GM12878 (cell line): ENCODE results near the gene HPD. TPM values are rescaled to one million over a fixed set of nuclear protein-coding genes. Genes with fewer than 3 reads are reported as not detected.

ENCODE experiments used
- ATAC-seq: fragments of 200-7000 bp; cut with Tn5 transposase; 3 replicates; pipeline ENCODE4 v1.9.1; 2020; ENCODE audit warnings: mild to moderate bottlenecking, moderate library complexity
- BruUV-seq: library from RNA; stranded (reverse); fragments of 400-500 nt; replicated peaks from 2 replicates; lab custom pipeline; 2021; lab: Mats Ljungman, UMichigan
- CTCF ChIA-PET: fragments of 300-600 bp; sonication (Branson Sonifier 250); formaldehyde crosslinking; extraction: SDS; loops from one replicate; lab custom pipeline; 2021; ENCODE audit warnings: inconsistent platforms; lab: Yijun Ruan, JAX
- POLR2A ChIA-PET: fragments of 350-600 bp; formaldehyde crosslinking; extraction: SDS; loops from one replicate; lab custom pipeline; 2021; ENCODE audit warnings: inconsistent platforms; lab: Charles Lee
- RAD21 ChIA-PET: fragments of 300-600 bp; sonication (Branson Sonifier 250); formaldehyde crosslinking; loops from one replicate; lab custom pipeline; 2023; ENCODE audit warnings: antibody characterized with exemption; ENCODE audit not compliant: unreplicated experiment; lab: Charles Lee
- SMC1A ChIA-PET: fragments of 300-600 bp; sonication (Branson Sonifier 250); formaldehyde crosslinking; loops from one replicate; lab custom pipeline; 2023; ENCODE audit not compliant: unreplicated experiment, uncharacterized antibody; lab: Charles Lee
- DNase-seq: peaks from one replicate; pipeline ENCODE4 v3.0.0-alpha.2; 2011; ENCODE audit warnings: low read depth, low spot score
- FAIRE-seq: peaks from 3 replicates; lab custom pipeline; 2011; peaks lifted over from hg19 to GRCh38; lab: Jason Lieb, UNC
- H2AFZ ChIP-seq: 2 replicates; pipeline ENCODE4 v1.6.0; 2011; ENCODE audit warnings: low read depth, low read length, control low read depth; ENCODE audit not compliant: control insufficient read depth
- H3K27ac ChIP-seq: 2 replicates; pipeline ENCODE4 v1.5.1; 2011; ENCODE audit warnings: control low read depth; ENCODE audit not compliant: control insufficient read depth, insufficient read depth
- H3K27me3 ChIP-seq, 2 experiments: replicated peaks in 1 of 2; 2 replicates each; pipeline versions ENCODE4 v1.6.0 to v1.6.1; 2011; ENCODE audit warnings: low read length in 1 of 2; ENCODE audit not compliant: control insufficient read depth in 2 of 2, insufficient read depth in 2 of 2
- H3K36me3 ChIP-seq, 2 experiments: 2 replicates each; pipeline ENCODE4 v1.5.1; 2011; ENCODE audit warnings: low read length in 1 of 2; ENCODE audit not compliant: control insufficient read depth in 2 of 2, insufficient read depth in 2 of 2
- H3K4me1 ChIP-seq: 2 replicates; pipeline ENCODE4 v1.6.1; 2011; ENCODE audit warnings: mild to moderate bottlenecking, low read length, moderate library complexity, mixed read lengths; ENCODE audit not compliant: control insufficient read depth, insufficient read depth
- H3K4me2 ChIP-seq: 2 replicates; pipeline ENCODE4 v1.6.0; 2011; ENCODE audit warnings: control low read depth; ENCODE audit not compliant: control insufficient read depth, insufficient read depth
- H3K4me3 ChIP-seq: fragments of 200-600 bp; sonication (generic); 2 replicates; pipeline ENCODE4 v1.5.1; 2016
- H3K79me2 ChIP-seq: 2 replicates; pipeline ENCODE4 v1.6.0; 2011; ENCODE audit warnings: low read length; ENCODE audit not compliant: control insufficient read depth, insufficient read depth
- H3K9ac ChIP-seq: 2 replicates; pipeline ENCODE4 v1.8.0; 2011; ENCODE audit warnings: low read length, control low read depth, mixed read lengths; ENCODE audit not compliant: control insufficient read depth, insufficient read depth
- H3K9me3 ChIP-seq: replicated peaks from 3 replicates; pipeline ENCODE4 v1.5.1; 2011; ENCODE audit warnings: mild to moderate bottlenecking, low read length; ENCODE audit not compliant: control insufficient read depth, insufficient read depth
- H4K20me1 ChIP-seq: 2 replicates; pipeline ENCODE4 v1.6.0; 2011; ENCODE audit not compliant: control insufficient read depth, insufficient read depth
- CBX3 ChIP-seq: fragments of 200-600 bp; sonication (generic); IDR thresholded peaks from 2 replicates; pipeline ENCODE4 v1.6.1; 2016; ENCODE audit warnings: low read depth, borderline replicate concordance
- E2F4 ChIP-seq: IDR thresholded peaks from 2 replicates; pipeline ENCODE4 v1.6.1; 2012; ENCODE audit warnings: low read depth, low read length, improper control_type of control experiment
- HDGF ChIP-seq: fragments of 450-650 bp; IDR thresholded peaks from 2 replicates; pipeline ENCODE4 v1.6.1; 2016; ENCODE audit warnings: antibody characterized with exemption
- IRF5 ChIP-seq: fragments of 450-650 bp; IDR thresholded peaks from 2 replicates; pipeline ENCODE4 v1.6.1; 2017; ENCODE audit warnings: borderline replicate concordance
- MXI1 ChIP-seq: fragments of 150-350 bp; IDR thresholded peaks from 2 replicates; pipeline ENCODE4 v1.6.1; 2011; ENCODE audit warnings: low read depth, mild to moderate bottlenecking, inconsistent platforms, low read length, improper control_type of control experiment
- RCOR1 ChIP-seq: conservative IDR thresholded peaks from 2 replicates; pipeline ENCODE4 v1.6.1; 2012; ENCODE audit warnings: low read depth, low read length, improper control_type of control experiment
- WGBS: methylation state at CpG from one replicate; pipeline ENCODE4 v1.1.6; 2016; ENCODE audit warnings: low lambda C conversion rate; ENCODE audit not compliant: insufficient replicate concordance, insufficient coverage; ENCODE audit errors: missing lambda C conversion rate; 5-methylcytosine and 5-hydroxymethylcytosine counted together
- in situ Hi-C: fragments of 300-500 bp; cut with MboI; formaldehyde crosslinking; loops from 9 replicates; pipeline ENCODE4 v1.14.3; 2018; ENCODE audit warnings: mixed read lengths
- intact Hi-C: fragments of 100-400 bp; cut with micrococcal nuclease; formaldehyde crosslinking; loops from one replicate; pipeline ENCODE4 v1.14.2; 2022; ENCODE audit not compliant: unreplicated experiment
- polyA plus RNA-seq, 11 experiments: library from polyadenylated mRNA; depleted of rRNA in 4 of 11; unstranded in 6 of 11; stranded (reverse) in 5 of 11; fragments of >200 nt; fragmentation: Nextera tagmentation in 4 of 11; fragmentation: Illumina TruSeq in 1 of 11; extraction: Ambion mirVana in 4 of 11; extraction: Trizol in 1 of 11; gene quantifications; 1 replicate in 1 of 11; 2 replicates in 10 of 11; pipeline versions ENCODE4 v1.2.1 to v1.2.3, GENCODE V29; 2011 to 2016; ENCODE audit warnings: inconsistent platforms in 2 of 11, missing spikeins in 2 of 11, low read depth in 1 of 11
- total RNA-seq, 4 experiments: library from RNA; depleted of rRNA in 3 of 4; stranded (reverse); fragments of >200 nt in 3 of 4; fragmentation: Illumina TruSeq in 1 of 4; extraction: Trizol in 1 of 4; gene quantifications; 2 replicates each; pipeline versions ENCODE4 v1.2.1 to v1.2.3, GENCODE V29; 2013 to 2021

The HPD gene
- total and polyA plus RNA-seq, 10 of the 15 experiments (the other 5 are each of a cell fraction or from before 2014, with no cell fraction given) = 0.04 to 0.69 (median 0.28) TPM; not detected in 7

DNA sequence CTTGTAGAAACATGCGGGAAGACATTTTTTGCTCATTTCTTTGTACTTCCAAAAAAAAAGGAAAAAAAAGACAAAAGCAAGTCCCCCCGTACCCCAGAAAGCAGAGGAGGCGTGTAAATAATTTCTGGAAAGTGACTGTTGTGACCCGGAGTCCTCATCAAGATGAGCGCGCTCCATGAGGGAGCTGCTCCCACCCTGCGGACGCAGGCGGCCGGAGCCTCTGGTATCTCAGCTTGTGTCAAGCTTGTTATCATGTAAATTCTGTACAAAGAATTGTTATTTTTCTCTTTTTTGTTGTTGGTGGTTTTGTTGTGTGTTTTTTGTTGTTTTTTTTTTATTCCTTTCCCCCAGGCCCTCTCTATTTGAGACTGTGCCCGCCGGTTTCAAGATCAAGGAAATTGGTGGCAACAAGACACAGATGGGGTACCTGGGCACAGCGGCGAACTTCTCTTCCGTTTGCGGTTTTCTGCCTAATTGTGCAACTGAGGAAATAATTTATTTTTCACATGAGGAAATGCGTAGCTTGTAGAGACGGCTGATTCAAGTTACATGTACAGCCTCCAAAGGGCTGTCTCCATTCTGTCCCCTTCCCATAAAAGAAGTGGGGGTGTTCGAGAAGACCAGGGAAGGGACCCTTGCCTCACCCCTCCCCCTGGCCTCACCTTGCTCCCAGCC lies 27.0 kb downstream of the HPD start:
- Histone ChIP-seq H3K9me3 (no peaks in the 10 kb centered on the region), H3K4me2 (no peak overlapping the region), H2AFZ (no peak overlapping the region), H3K27ac (no peak overlapping the region), H3K36me3 (peaks cover 3 to 10% of the 10 kb centered on the region in 2 experiments; a peak in 3 of 4 replicates), H3K79me2 (no peaks in the 10 kb centered on the region), H3K4me3 (no peak overlapping the region), H3K9ac (no peak overlapping the region), H3K4me1 (no peaks in the 10 kb centered on the region), H4K20me1 (no peaks in the 10 kb centered on the region), H3K27me3 (no peaks in the 10 kb centered on the region)
- ChIA-PET RAD21 (no interaction called here), CTCF (interaction anchor here (0.6 kb wide), 1 partner anchor 24 kb away, joined by 3 read pairs; no protein-coding TSS in a partner anchor), POLR2A (no interaction called here), SMC1A (no interaction called here)
- in situ Hi-C loops (no loop called here), intact Hi-C loops (no loop called here)
- no peak for ATAC-seq
- WGBS = 93% methylated on average over 19 of the region's 19 CpGs
- TF ChIP-seq MXI1 (no peak), CBX3 (no peak), IRF5 (no peak), HDGF (no peak)
- no peak for FAIRE-seq
- DNase-seq = no peak
- no TSS peak for BruUV-seq

- RAD21 ChIA-PET = no interaction called here
- in situ Hi-C loops = no loop called here
- BruUV-seq = TSS peak; percentile 64
- 94% methylated on average over 29 of the region's 29 CpGs for WGBS
- H3K36me3 ChIP-seq = peaks cover 3 to 10% of the 10 kb centered on the region in 2 experiments; a peak in 3 of 4 replicates
- no peak overlapping the region for H3K9ac ChIP-seq
- H3K27me3 ChIP-seq = no peaks in the 10 kb centered on the region
- no peak for ATAC-seq
- CTCF ChIA-PET = no interaction called here
- no peaks in the 10 kb centered on the region for H3K9me3 ChIP-seq
- intact Hi-C loops = no loop called here
- no peak for TF ChIP-seq E2F4
- TF ChIP-seq RCOR1 = no peak
- TF ChIP-seq, all 136 proteins: peak for 0
- Histone ChIP-seq H4K20me1 (no peaks in the 10 kb centered on the region), H3K27ac (no peak overlapping the region), H3K79me2 (no peaks in the 10 kb centered on the region), H3K4me3 (no peak overlapping the region), H3K4me1 (no peaks in the 10 kb centered on the region), H2AFZ (no peak overlapping the region), H3K4me2 (no peak overlapping the region)
- no peak for DNase-seq
- POLR2A ChIA-PET = no interaction called here
- SMC1A ChIA-PET = no interaction called here
- FAIRE-seq = no peak
These were observed 27.9 kb downstream of the HPD start for GRCh38 chr12:121830588-121831265.
